H9 (cell line): ENCODE data around the gene AMN. TPM values are rescaled to one million over a fixed set of nuclear protein-coding genes. Genes with fewer than 3 reads are reported as not detected.

ENCODE experiments used
- DNase-seq: peaks from one replicate; pipeline ENCODE4 v3.0.0-alpha.2; 2017
- H2AFZ ChIP-seq: one replicate; pipeline ENCODE4 v1.6.1; 2013; ENCODE audit warnings: mild to moderate bottlenecking, low read length, control low read depth, moderate library complexity
- H2AK5ac ChIP-seq: 2 replicates; pipeline ENCODE4 v1.6.1; 2013; ENCODE audit warnings: low read length, control low read depth, mixed read lengths; ENCODE audit not compliant: insufficient read length
- H2BK120ac ChIP-seq: one replicate; pipeline ENCODE4 v1.6.1; 2013; ENCODE audit warnings: low read depth, mild to moderate bottlenecking, low read length, control low read depth, inconsistent platforms; ENCODE audit not compliant: poor library complexity, severe bottlenecking
- H2BK12ac ChIP-seq: 2 replicates; pipeline ENCODE4 v1.6.1; 2013; ENCODE audit warnings: low read length, control low read depth, mixed read lengths, low read depth; ENCODE audit not compliant: insufficient read length
- H2BK15ac ChIP-seq: 2 replicates; pipeline ENCODE4 v1.6.1; 2013; ENCODE audit warnings: low read depth, low read length, control low read depth
- H2BK20ac ChIP-seq: one replicate; pipeline ENCODE4 v1.6.1; 2013; ENCODE audit warnings: low read depth, mild to moderate bottlenecking, low read length, control low read depth, inconsistent platforms; ENCODE audit not compliant: poor library complexity, severe bottlenecking
- H2BK5ac ChIP-seq: 2 replicates; pipeline ENCODE4 v1.6.1; 2013; ENCODE audit warnings: low read length, control low read depth, mixed read lengths; ENCODE audit not compliant: insufficient read length
- H3K14ac ChIP-seq: 2 replicates; pipeline ENCODE4 v1.6.1; 2013; ENCODE audit warnings: low read length, control low read depth; ENCODE audit not compliant: insufficient read depth
- H3K18ac ChIP-seq: 2 replicates; pipeline ENCODE4 v1.6.1; 2013; ENCODE audit warnings: low read depth, mild to moderate bottlenecking, mixed read lengths, low read length, control low read depth; ENCODE audit not compliant: insufficient read length
- H3K23ac ChIP-seq: 2 replicates; pipeline ENCODE4 v1.6.1; 2013; ENCODE audit warnings: low read length, control low read depth, mixed read lengths, low read depth; ENCODE audit not compliant: insufficient read length
- H3K23me2 ChIP-seq: 2 replicates; pipeline ENCODE4 v1.6.1; 2013; ENCODE audit warnings: low read depth, mild to moderate bottlenecking, mixed read lengths, low read length, control low read depth; ENCODE audit not compliant: insufficient read length, poor library complexity, severe bottlenecking
- H3K27ac ChIP-seq: 2 replicates; pipeline ENCODE4 v1.5.1; 2013; ENCODE audit warnings: low read length, control low read depth, mixed read lengths, low read depth; ENCODE audit not compliant: insufficient read length
- H3K27me3 ChIP-seq: 2 replicates; pipeline ENCODE4 v1.6.1; 2013; ENCODE audit warnings: low read length, control low read depth, inconsistent platforms; ENCODE audit not compliant: insufficient read depth
- H3K4ac ChIP-seq: 2 replicates; pipeline ENCODE4 v1.6.1; 2013; ENCODE audit warnings: low read depth, mild to moderate bottlenecking, control low read depth, inconsistent platforms, low read length, moderate library complexity
- H3K4me1 ChIP-seq: 2 replicates; pipeline ENCODE4 v1.6.1; 2013; ENCODE audit warnings: low read length, control low read depth, inconsistent platforms; ENCODE audit not compliant: insufficient read depth
- H3K4me2 ChIP-seq: 2 replicates; pipeline ENCODE4 v1.6.1; 2013; ENCODE audit warnings: low read length, control low read depth, mixed read lengths; ENCODE audit not compliant: insufficient read length, insufficient read depth
- H3K56ac ChIP-seq: 2 replicates; pipeline ENCODE4 v1.6.1; 2013; ENCODE audit warnings: low read depth, mild to moderate bottlenecking, mixed read lengths, low read length, control low read depth; ENCODE audit not compliant: insufficient read length
- H3K79me1 ChIP-seq: 2 replicates; pipeline ENCODE4 v1.6.1; 2013; ENCODE audit warnings: low read depth, mild to moderate bottlenecking, moderate library complexity, low read length, control low read depth, inconsistent platforms; ENCODE audit not compliant: insufficient read depth, poor library complexity, severe bottlenecking
- H3K79me2 ChIP-seq: 2 replicates; pipeline ENCODE4 v1.6.1; 2013; ENCODE audit warnings: low read length, control low read depth, inconsistent platforms; ENCODE audit not compliant: insufficient read depth
- H3K9ac ChIP-seq: 2 replicates; pipeline ENCODE4 v1.6.1; 2013; ENCODE audit warnings: low read length, control low read depth, mixed read lengths; ENCODE audit not compliant: insufficient read length; ENCODE audit errors: extremely low read depth
- H3K9me3 ChIP-seq: one replicate; pipeline ENCODE4 v1.6.1; 2013; ENCODE audit warnings: low read depth, low read length, inconsistent platforms; ENCODE audit not compliant: control insufficient read depth
- H3T11ph ChIP-seq: one replicate; pipeline ENCODE4 v1.6.1; 2013; ENCODE audit warnings: mild to moderate bottlenecking, low read length, control low read depth, inconsistent platforms
- H4K20me1 ChIP-seq: one replicate; pipeline ENCODE4 v1.6.1; 2013; ENCODE audit not compliant: control insufficient read depth, insufficient read length, insufficient read depth
- H4K5ac ChIP-seq: 2 replicates; pipeline ENCODE4 v1.6.1; 2013; ENCODE audit warnings: low read depth, mild to moderate bottlenecking, mixed read lengths, low read length, control low read depth; ENCODE audit not compliant: insufficient read length
- H4K8ac ChIP-seq: replicated peaks from 2 replicates; pipeline ENCODE4 v1.6.1; 2013; ENCODE audit warnings: low read length, control low read depth, mixed read lengths, low read depth; ENCODE audit not compliant: insufficient read length
- H4K91ac ChIP-seq: 2 replicates; pipeline ENCODE4 v1.6.1; 2013; ENCODE audit warnings: low read depth, mild to moderate bottlenecking, moderate library complexity, mixed read lengths, low read length, control low read depth; ENCODE audit not compliant: insufficient read length
- H3K27ac Mint-ChIP-seq, 3 experiments: 2 replicates in 2 of 3; 3 replicates in 1 of 3; pipeline ENCODE4 v1.8.0; 2020 to 2021; ENCODE audit warnings: mixed read lengths in 3 of 3, mild to moderate bottlenecking in 1 of 3, moderate library complexity in 1 of 3
- H3K27me3 Mint-ChIP-seq: 2 replicates; pipeline ENCODE4 v1.8.0; 2021; ENCODE audit warnings: low read depth, mild to moderate bottlenecking, moderate library complexity, mixed read lengths
- H3K36me3 Mint-ChIP-seq, 3 experiments: 2 replicates in 2 of 3; 3 replicates in 1 of 3; pipeline ENCODE4 v1.8.0; 2020 to 2021; ENCODE audit warnings: low read depth in 3 of 3, mixed read lengths in 3 of 3; ENCODE audit not compliant: insufficient read depth in 1 of 3
- H3K4me1 Mint-ChIP-seq, 2 experiments: 2 replicates each; pipeline ENCODE4 v1.8.0; 2020; ENCODE audit warnings: mixed read lengths in 2 of 2
- H3K4me3 Mint-ChIP-seq, 2 experiments: 2 replicates in 1 of 2; 3 replicates in 1 of 2; pipeline ENCODE4 v1.8.0; 2020 to 2021; ENCODE audit warnings: mild to moderate bottlenecking in 2 of 2, mixed read lengths in 2 of 2, moderate library complexity in 1 of 2
- H3K9me3 Mint-ChIP-seq, 2 experiments: 2 replicates in 1 of 2; 3 replicates in 1 of 2; pipeline ENCODE4 v1.8.0; 2020; ENCODE audit warnings: mild to moderate bottlenecking in 2 of 2, mixed read lengths in 2 of 2, moderate library complexity in 1 of 2
- CTCF ChIP-seq: fragments of 200-600 bp; sonication (generic); conservative IDR thresholded peaks from 3 replicates; pipeline ENCODE4 v1.8.0; 2021; ENCODE audit warnings: antibody characterized with exemption, mild to moderate bottlenecking
- WGBS: extraction: QIAGEN DNeasy Blood & Tissue Kit; methylation state at CpG from one replicate; pipeline ENCODE4 v1.1.7; 2013; ENCODE audit warnings: missing lambda C conversion rate, low lambda C conversion rate, mixed read lengths; ENCODE audit not compliant: insufficient read length; ENCODE audit errors: extremely low coverage; 5-methylcytosine and 5-hydroxymethylcytosine counted together
- total RNA-seq: library from RNA; stranded (reverse); gene quantifications from 2 replicates; pipeline ENCODE4 v1.2.1, GENCODE V29; 2021

Gene AMN
- total RNA-seq, 1 experiment from 2014 or later: 1.9 TPM

GRCh38 chr14:102957222-102957621 is 34.8 kb downstream of the AMN start:
- Histone ChIP-seq H3K9ac (no peak overlapping the region), H3K18ac (no peak overlapping the region), H4K5ac (no peak overlapping the region), H3K14ac (no peak overlapping the region), H3K4me2 (no peak overlapping the region), H4K8ac (no peak overlapping the region), H4K20me1 (no peaks in the 10 kb centered on the region), H3K23ac (no peak overlapping the region), H3K4me1 (no peaks in the 10 kb centered on the region), H2AFZ (no peak overlapping the region), H3K23me2 (no peaks in the 10 kb centered on the region), H2AK5ac (no peak overlapping the region), H2BK12ac (no peak overlapping the region), H2BK20ac (no peak overlapping the region), H3K79me1 (no peaks in the 10 kb centered on the region), H3K4ac (no peak overlapping the region), H3K9me3 (no peaks in the 10 kb centered on the region), H4K91ac (no peak overlapping the region), H3T11ph (no peak overlapping the region), H3K27me3 (no peaks in the 10 kb centered on the region), H3K56ac (no peak overlapping the region), H2BK15ac (no peak overlapping the region), H3K27ac (no peak overlapping the region), H2BK5ac (no peak overlapping the region), H2BK120ac (no peak overlapping the region), H3K79me2 (no peaks in the 10 kb centered on the region)
- Mint-ChIP-seq H3K9me3 (no peaks in the 10 kb centered on the region), H3K4me1 (peaks cover 0 to 6% of the 10 kb centered on the region in 2 experiments; a peak in 1 of 4 replicates), H3K27ac (no peak overlapping the region; a peak in 1 of 7 replicates), H3K36me3 (peaks cover 28 to 88% (median 86%) of the 10 kb centered on the region in 3 experiments; a peak in 6 of 7 replicates), H3K4me3 (no peak overlapping the region), H3K27me3 (no peaks in the 10 kb centered on the region)
- TF ChIP-seq CTCF: no peak
- DNase-seq: no peak
- no CpG with 5 or more reads among the region's 10 CpGs for WGBS
